HCT116 (cell line): Measurements from ENCODE around the gene LIG3. TPM values are rescaled to one million over a fixed set of nuclear protein-coding genes. Genes with fewer than 3 reads are reported as not detected.

Experiments used
- ATAC-seq: fragments of 200-7000 bp; cut with Tn5 transposase; 2 replicates; pipeline ENCODE4 v1.9.1; 2020; ENCODE audit warnings: mild to moderate bottlenecking, moderate library complexity
- BruUV-seq: library from RNA; stranded (reverse); fragments of 400-500 nt; replicated peaks from 2 replicates; lab custom pipeline; 2021; lab: Mats Ljungman, UMichigan
- CTCF ChIA-PET: fragments of 300-600 bp; sonication (Branson Sonifier 250); formaldehyde crosslinking; loops from one replicate; lab custom pipeline; 2021; ENCODE audit warnings: antibody characterized with exemption; lab: Charles Lee
- POLR2A ChIA-PET: fragments of 300-600, 350-600 bp; sonication (Branson Sonifier 250); formaldehyde crosslinking; loops from one replicate; lab custom pipeline; 2021; ENCODE audit warnings: antibody characterized with exemption; lab: Charles Lee
- RAD21 ChIA-PET, 2 experiments: fragments of 300-600 bp; sonication (Branson Sonifier 250); formaldehyde crosslinking; loops; one replicate each; lab custom pipeline; 2023; ENCODE audit warnings: low total read pairs in 2 of 2; ENCODE audit not compliant: uncharacterized antibody in 2 of 2, unreplicated experiment in 2 of 2, low non-redundant PET in 1 of 2; lab: Charles Lee
- DNase-seq: peaks from one replicate; pipeline ENCODE4 v3.0.0-alpha.2; 2010; ENCODE audit warnings: low read depth, low spot score
- H2AFZ ChIP-seq: fragments of 200-600 bp; shearing (Covaris generic), sonication (generic); 2 replicates; pipeline ENCODE4 v1.6.1; 2017; ENCODE audit warnings: low read depth, mixed run types, mixed read lengths, antibody characterized with exemption, low read length; ENCODE audit not compliant: poor library complexity, severe bottlenecking
- H3K27ac ChIP-seq: 2 replicates; pipeline ENCODE4 v1.5.1; 2012; ENCODE audit warnings: low read depth, low read length
- H3K27me3 ChIP-seq: fragments of 200-600 bp; sonication (generic); 2 replicates; pipeline ENCODE4 v1.6.1; 2016; ENCODE audit warnings: mixed run types, low read length, mixed read lengths; ENCODE audit not compliant: insufficient read depth
- H3K36me3 ChIP-seq, 2 experiments: fragments of 200-500 bp in 1 of 2; fragments of 200-600 bp in 1 of 2; sonication (Bioruptor generic) in 1 of 2; sonication (generic) in 1 of 2; 2 replicates each; pipeline versions ENCODE4 v1.5.1 to v1.6.1; 2014 to 2016; ENCODE audit warnings: low read length in 2 of 2, inconsistent platforms in 1 of 2, mixed read lengths in 1 of 2, mixed run types in 1 of 2; ENCODE audit not compliant: insufficient read depth in 2 of 2, control insufficient read depth in 1 of 2
- H3K4me1 ChIP-seq, 2 experiments: fragments of 200-600 bp in 1 of 2; sonication (generic) in 1 of 2; 2 replicates each; pipeline versions ENCODE4 v1.5.1 to v1.6.1; 2012 to 2017; ENCODE audit warnings: low read length in 2 of 2, inconsistent platforms in 1 of 2, mild to moderate bottlenecking in 1 of 2, mixed read lengths in 1 of 2, mixed run types in 1 of 2, moderate library complexity in 1 of 2; ENCODE audit not compliant: insufficient read depth in 2 of 2, control insufficient read depth in 1 of 2
- H3K4me2 ChIP-seq: fragments of 200-600 bp; sonication (generic); 2 replicates; pipeline ENCODE4 v1.6.1; 2017; ENCODE audit warnings: mixed run types, low read length, mixed read lengths
- H3K4me3 ChIP-seq, 2 experiments: fragments of 200-600 bp in 1 of 2; sonication (generic) in 1 of 2; replicated peaks in 1 of 2; 2 replicates each; pipeline ENCODE4 v1.5.1; 2011 to 2016; ENCODE audit warnings: low read length in 2 of 2, control low read depth in 1 of 2, low read depth in 1 of 2, mild to moderate bottlenecking in 1 of 2, mixed read lengths in 1 of 2, mixed run types in 1 of 2
- H3K79me2 ChIP-seq: fragments of 200-600 bp; sonication (generic); 2 replicates; pipeline ENCODE4 v1.6.1; 2017; ENCODE audit warnings: mild to moderate bottlenecking, mixed run types, low read length, moderate library complexity, mixed read lengths; ENCODE audit not compliant: insufficient read depth
- H3K9ac ChIP-seq: fragments of 200-600 bp; sonication (generic); 2 replicates; pipeline ENCODE4 v1.6.1; 2016; ENCODE audit warnings: low read length, mixed read lengths
- H3K9me2 ChIP-seq: fragments of 200-600 bp; sonication (generic), shearing (Covaris generic); 2 replicates; pipeline ENCODE4 v1.6.1; 2017; ENCODE audit warnings: mixed run types, mild to moderate bottlenecking, moderate library complexity; ENCODE audit not compliant: insufficient read depth
- H3K9me3 ChIP-seq, 2 experiments: fragments of 200-500 bp in 1 of 2; fragments of 200-600 bp in 1 of 2; sonication (Bioruptor generic) in 1 of 2; sonication (generic) in 1 of 2; 2 replicates each; pipeline ENCODE4 v1.6.1; 2014 to 2017; ENCODE audit warnings: low read length in 2 of 2, mixed read lengths in 2 of 2, inconsistent platforms in 1 of 2, low read depth in 1 of 2, mild to moderate bottlenecking in 1 of 2, mixed run types in 1 of 2, moderate library complexity in 1 of 2; ENCODE audit not compliant: control insufficient read depth in 1 of 2, insufficient read depth in 1 of 2
- H4K20me1 ChIP-seq: fragments of 200-600 bp; sonication (generic), shearing (Covaris generic); 2 replicates; pipeline ENCODE4 v1.6.1; 2017; ENCODE audit warnings: mixed run types, mild to moderate bottlenecking, moderate library complexity; ENCODE audit not compliant: insufficient read depth
- ELF1 ChIP-seq: IDR thresholded peaks from 2 replicates; pipeline ENCODE4 v1.6.1; 2012; ENCODE audit warnings: low read depth, borderline replicate concordance
- EZH2phosphoT487 ChIP-seq: fragments of 200-600 bp; IDR thresholded peaks from 2 replicates; pipeline ENCODE4 v1.6.1; 2018; ENCODE audit warnings: antibody characterized with exemption, borderline replicate concordance
- MAX ChIP-seq: IDR thresholded peaks from 2 replicates; pipeline ENCODE4 v1.6.1; 2012
- RAD21 ChIP-seq: IDR thresholded peaks from 2 replicates; pipeline ENCODE4 v1.6.1; 2012; ENCODE audit warnings: low read depth, mild to moderate bottlenecking
- REST ChIP-seq: IDR thresholded peaks from 2 replicates; pipeline ENCODE4 v1.6.1; 2012; ENCODE audit warnings: low read depth
- SRF ChIP-seq: IDR thresholded peaks from 2 replicates; pipeline ENCODE4 v1.6.1; 2012; ENCODE audit warnings: low read depth
- YY1 ChIP-seq: IDR thresholded peaks from 2 replicates; pipeline ENCODE4 v1.6.1; 2011; ENCODE audit warnings: low read length, low read depth, moderate library complexity, mild to moderate bottlenecking; ENCODE audit not compliant: insufficient replicate concordance; ENCODE audit errors: extremely low read depth
- ZFX ChIP-seq: fragments of 450-650 bp; IDR thresholded peaks from 2 replicates; pipeline ENCODE4 v1.6.1; 2017
- ZNF274 ChIP-seq: fragments of 200-500 bp; sonication (Bioruptor generic); IDR thresholded peaks from 2 replicates; pipeline ENCODE4 v1.6.1; 2014; ENCODE audit warnings: mild to moderate bottlenecking, low read depth, low read length, inconsistent platforms
- intact Hi-C: fragments of 100-400 bp; cut with micrococcal nuclease; formaldehyde crosslinking; loops from 2 replicates; pipeline ENCODE4 v1.10.0; 2022
- total RNA-seq: library from RNA; stranded (reverse); gene quantifications from one replicate; pipeline ENCODE4 v1.2.1, GENCODE V29; 2021; ENCODE audit not compliant: unreplicated experiment

The LIG3 gene
- total RNA-seq, 1 experiment from 2014 or later, result 49.4 TPM

- H4K20me1 ChIP-seq, result no peaks in the 10 kb centered on the region
- H3K4me2 ChIP-seq, result no peak overlapping the region
- no peaks in the 10 kb centered on the region for H3K9me3 ChIP-seq
- no peaks in the 10 kb centered on the region for H3K27me3 ChIP-seq
- no peaks in the 10 kb centered on the region for H3K79me2 ChIP-seq
- CTCF ChIA-PET, result no interaction called here
- no peak overlapping the region for H2AFZ ChIP-seq
- BruUV-seq, result no TSS peak
- no peak overlapping the region for H3K4me3 ChIP-seq
- H3K9me2 ChIP-seq, result no peaks in the 10 kb centered on the region
- RAD21 ChIA-PET, result no interaction called here
- no peak overlapping the region for H3K27ac ChIP-seq
- H3K4me1 ChIP-seq, result no peaks in the 10 kb centered on the region
- H3K9ac ChIP-seq, result no peak overlapping the region
- POLR2A ChIA-PET, result no interaction called here
- ATAC-seq (no peak), DNase-seq (no peak)
- intact Hi-C loops, result no loop called here
- TF ChIP-seq ZFX (no peak), RAD21 (no peak), ZNF274 (no peak), MAX (no peak), YY1 (no peak), REST (no peak), SRF (no peak), ELF1 (no peak), EZH2phosphoT487 (no peak)
- H3K36me3 ChIP-seq, result peaks cover 16 to 31% of the 10 kb centered on the region in 2 experiments; a peak in 3 of 4 replicates
These were observed 23.5 kb downstream of the LIG3 start for GRCh38 chr17:35003778-35004177.
